IMR-90 (cell line): Measurements from ENCODE around the gene DVL2. TPM values are rescaled to one million over a fixed set of nuclear protein-coding genes. Genes with fewer than 3 reads are reported as not detected.

Experiments used
- ATAC-seq: fragments of 200-7000 bp; cut with Tn5 transposase; 2 replicates; pipeline ENCODE4 v1.9.1; 2020; ENCODE audit warnings: low read depth, mild to moderate bottlenecking, moderate library complexity
- BruUV-seq: library from RNA; stranded (reverse); fragments of 400-500 nt; replicated peaks from 2 replicates; lab custom pipeline; 2021; lab: Mats Ljungman, UMichigan
- CTCF ChIA-PET: fragments of 300-600 bp; formaldehyde crosslinking; extraction: SDS; loops from one replicate; lab custom pipeline; 2021; ENCODE audit warnings: antibody characterized with exemption; lab: Yijun Ruan, JAX
- POLR2A ChIA-PET: fragments of 300-600 bp; sonication (Branson Sonifier 250); formaldehyde crosslinking; loops from one replicate; lab custom pipeline; 2022; ENCODE audit warnings: antibody characterized with exemption; ENCODE audit not compliant: unreplicated experiment; lab: Charles Lee
- DNase-seq: peaks from one replicate; pipeline ENCODE4 v3.0.0; 2013
- H2AFZ ChIP-seq: replicated peaks from 2 replicates; pipeline ENCODE3; 2013; ENCODE audit warnings: low read length, mild to moderate bottlenecking; ENCODE audit not compliant: poor library complexity
- H2AK5ac ChIP-seq: 2 replicates; pipeline ENCODE4 v1.6.1; 2013; ENCODE audit warnings: low read depth, low read length, inconsistent platforms
- H2AK9ac ChIP-seq: replicated peaks from 2 replicates; pipeline ENCODE3; 2013; ENCODE audit warnings: mild to moderate bottlenecking, low read depth, low read length, moderate library complexity; ENCODE audit not compliant: poor library complexity
- H2BK120ac ChIP-seq: 2 replicates; pipeline ENCODE4 v1.6.1; 2013; ENCODE audit warnings: low read depth, low read length, inconsistent platforms
- H2BK15ac ChIP-seq: 3 replicates; pipeline ENCODE4 v1.6.1; 2013; ENCODE audit warnings: low read depth, low read length, inconsistent platforms
- H2BK20ac ChIP-seq: 2 replicates; pipeline ENCODE4 v1.6.1; 2013; ENCODE audit warnings: low read depth, mild to moderate bottlenecking, inconsistent platforms, low read length, moderate library complexity
- H2BK5ac ChIP-seq: 2 replicates; pipeline ENCODE4 v1.6.1; 2013; ENCODE audit warnings: mild to moderate bottlenecking, low read depth, low read length, inconsistent platforms; ENCODE audit not compliant: poor library complexity, severe bottlenecking
- H3K14ac ChIP-seq: replicated peaks from 2 replicates; pipeline ENCODE4 v1.6.1; 2013; ENCODE audit warnings: low read depth, low read length, inconsistent platforms
- H3K18ac ChIP-seq: 2 replicates; pipeline ENCODE4 v1.6.1; 2013; ENCODE audit warnings: low read depth, low read length, control low read depth
- H3K23ac ChIP-seq: 2 replicates; pipeline ENCODE4 v1.6.1; 2013; ENCODE audit warnings: low read depth, low read length, inconsistent platforms
- H3K27ac ChIP-seq: 2 replicates; pipeline ENCODE4 v1.5.1; 2013; ENCODE audit warnings: mild to moderate bottlenecking, control low read depth, low read length; ENCODE audit not compliant: insufficient read depth
- H3K27me3 ChIP-seq: 2 replicates; pipeline ENCODE4 v1.6.1; 2013; ENCODE audit warnings: low read length; ENCODE audit not compliant: control insufficient read depth, insufficient read depth
- H3K36me3 ChIP-seq: 2 replicates; pipeline ENCODE4 v1.6.1; 2013; ENCODE audit warnings: low read length, mixed read lengths; ENCODE audit not compliant: control insufficient read depth, insufficient read depth
- H3K4ac ChIP-seq: 2 replicates; pipeline ENCODE4 v1.6.1; 2013; ENCODE audit warnings: low read depth, low read length, inconsistent platforms
- H3K4me1 ChIP-seq: 2 replicates; pipeline ENCODE4 v1.6.1; 2013; ENCODE audit warnings: low read length, mixed read lengths; ENCODE audit not compliant: control insufficient read depth, insufficient read depth
- H3K4me2 ChIP-seq: 2 replicates; pipeline ENCODE4 v1.6.1; 2013; ENCODE audit warnings: low read depth, mild to moderate bottlenecking, control low read depth, low read length, moderate library complexity
- H3K4me3 ChIP-seq: 2 replicates; pipeline ENCODE4 v1.5.1; 2013; ENCODE audit warnings: low read depth, mild to moderate bottlenecking, control low read depth, low read length, moderate library complexity; ENCODE audit not compliant: insufficient read depth
- H3K56ac ChIP-seq: 2 replicates; pipeline ENCODE4 v1.6.1; 2013; ENCODE audit warnings: low read length, inconsistent platforms; ENCODE audit not compliant: insufficient read depth; ENCODE audit errors: extremely low read depth
- H3K79me1 ChIP-seq, 2 experiments: 2 replicates each; pipeline ENCODE4 v1.6.1; 2013; ENCODE audit warnings: low read length in 2 of 2, inconsistent platforms in 1 of 2, low read depth in 1 of 2
- H3K9ac ChIP-seq: 2 replicates; pipeline ENCODE4 v1.6.1; 2013; ENCODE audit warnings: low read depth, low read length, control low read depth
- H3K9me1 ChIP-seq: 2 replicates; pipeline ENCODE4 v1.6.1; 2013; ENCODE audit warnings: low read length, inconsistent platforms; ENCODE audit not compliant: insufficient read depth
- H3K9me3 ChIP-seq: 2 replicates; pipeline ENCODE4 v1.6.1; 2013; ENCODE audit warnings: low read length; ENCODE audit not compliant: control insufficient read depth, insufficient read depth
- H4K20me1 ChIP-seq: 2 replicates; pipeline ENCODE4 v1.6.1; 2013; ENCODE audit warnings: low read length, inconsistent platforms; ENCODE audit not compliant: insufficient read depth
- H4K5ac ChIP-seq: 2 replicates; pipeline ENCODE4 v1.6.1; 2013; ENCODE audit warnings: mild to moderate bottlenecking, low read depth, low read length, control low read depth
- H4K8ac ChIP-seq, 2 experiments: 2 replicates each; pipeline ENCODE4 v1.6.1; 2013; ENCODE audit warnings: low read depth in 2 of 2, low read length in 2 of 2, control low read depth in 1 of 2, inconsistent platforms in 1 of 2
- H4K91ac ChIP-seq: 2 replicates; pipeline ENCODE4 v1.6.1; 2013; ENCODE audit warnings: low read depth, low read length, inconsistent platforms; ENCODE audit not compliant: insufficient read depth
- MAZ ChIP-seq: IDR thresholded peaks from 2 replicates; pipeline ENCODE4 v1.6.1; 2012; ENCODE audit warnings: low read depth, mild to moderate bottlenecking, low read length, improper control_type of control experiment, moderate library complexity, borderline replicate concordance
- NFE2L2 ChIP-seq: fragments of 150-350 bp; IDR thresholded peaks from 2 replicates; pipeline ENCODE4 v1.6.1; 2016; ENCODE audit warnings: low read depth, mild to moderate bottlenecking, low read length
- POLR2A ChIP-seq: IDR thresholded peaks from 2 replicates; pipeline ENCODE4 v1.6.1; 2012; ENCODE audit warnings: mild to moderate bottlenecking, low read depth, low read length
- WGBS, 2 experiments: methylation state at CpG; one replicate each; pipeline versions ENCODE4 v1.1.5 to v1.1.7; 2013; ENCODE audit warnings: missing lambda C conversion rate in 2 of 2; ENCODE audit not compliant: insufficient read length in 1 of 2; ENCODE audit errors: extremely low coverage in 2 of 2; 5-methylcytosine and 5-hydroxymethylcytosine counted together
- dilution Hi-C: fragments of 300-500 bp; cut with HindIII; formaldehyde crosslinking; loops from one replicate; pipeline ENCODE4 v1.14.3; 2018; ENCODE audit warnings: low sequenced_read_pairs; ENCODE audit not compliant: unreplicated experiment
- in situ Hi-C: fragments of 300-500 bp; cut with MboI; formaldehyde crosslinking; loops from 3 replicates; pipeline ENCODE4 v1.14.3; 2019; ENCODE audit warnings: low sequenced_read_pairs, inconsistent platforms, mixed read lengths
- intact Hi-C: fragments of 100-400 bp; cut with micrococcal nuclease; formaldehyde crosslinking; loops from 2 replicates; pipeline ENCODE4 v1.10.0; 2022
- polyA plus RNA-seq, 3 experiments: library from polyadenylated mRNA; depleted of rRNA; stranded (reverse); fragments of >200 nt; gene quantifications; 2 replicates each; pipeline ENCODE4 v1.2.3, GENCODE V29; 2012; ENCODE audit warnings: low replicate concordance in 1 of 3
- total RNA-seq: library from RNA; depleted of rRNA; stranded (reverse); fragments of >200 nt; gene quantifications from 2 replicates; pipeline ENCODE4 v1.2.3, GENCODE V29; 2012

DVL2 gene
- total and polyA plus RNA-seq, 2 of the 4 experiments (the other 2 are of a cell fraction), result 11.8 to 21.3 TPM

GRCh38 chr17:7217113-7217987, 17.0 kb downstream of the DVL2 start:
- H3K56ac ChIP-seq, result peak overlapping the region; percentile 36; the same call in 1 of the 2 replicates
- peak overlapping the region; percentile 21 for H2AK5ac ChIP-seq
- H2BK120ac ChIP-seq, result peak overlapping the region; percentile 79
- peaks cover 28% of the 10 kb centered on the region for H3K4me1 ChIP-seq
- H4K8ac ChIP-seq, result peak overlapping the region; percentile 71 to 99
- H3K14ac ChIP-seq, result peak overlapping the region; percentile 92
- peak overlapping the region; percentile 76 for H3K18ac ChIP-seq
- peak overlapping the region; percentile 96 for H3K4me2 ChIP-seq
- in situ Hi-C loops (no loop called here), dilution Hi-C loops (no loop called here), intact Hi-C loops (no loop called here)
- H3K79me1 ChIP-seq, result peaks cover 12 to 80% of the 10 kb centered on the region in 2 experiments
- peak overlapping the region; percentile 88 for H3K27ac ChIP-seq
- H2BK20ac ChIP-seq, result peak overlapping the region; percentile 56; the same call in 1 of the 2 replicates
- H4K20me1 ChIP-seq, result peaks cover 57% of the 10 kb centered on the region
- TF ChIP-seq MAZ (peak; percentile 86), NFE2L2 (no peak), POLR2A (no peak)
- no peaks in the 10 kb centered on the region for H3K27me3 ChIP-seq
- peak overlapping the region; percentile 94 for H2AFZ ChIP-seq
- no TSS peak for BruUV-seq
- peak overlapping the region; percentile 97 for H2AK9ac ChIP-seq
- H3K9me1 ChIP-seq, result peaks cover 28% of the 10 kb centered on the region
- peaks cover 14% of the 10 kb centered on the region for H3K36me3 ChIP-seq
- peak overlapping the region; percentile 58 for H3K4me3 ChIP-seq
- ChIA-PET POLR2A (interaction anchor here (0.6 to 0.7 kb wide), 2 partner anchors 181 to 341 kb away, joined by 6 to 10 read pairs; partner anchors contain the start of gene SLC16A13), CTCF (no interaction called here)
- H3K4ac ChIP-seq, result peak overlapping the region; percentile 93
- H3K9me3 ChIP-seq, result no peaks in the 10 kb centered on the region
- H3K9ac ChIP-seq, result peak overlapping the region; percentile 86
- H2BK5ac ChIP-seq, result peak overlapping the region; percentile 87
- peak overlapping the region; percentile 91 for H4K5ac ChIP-seq
- peak overlapping the region; percentile 69; the same call in 2 of the 3 replicates for H2BK15ac ChIP-seq
- no peak for ATAC-seq
- WGBS, 2 experiments, result 6% methylated on average over 6 of the region's 32 CpGs; no CpG with 5 or more reads in 1 of the 2 experiments
- H4K91ac ChIP-seq, result peak overlapping the region; percentile 91
- DNase-seq, result peak; percentile 71
- H3K23ac ChIP-seq, result 0 out of 2 replicates have a peak overlapping the region, but pooled peaks have one; percentile 73
